Heart right ventricle (tissue), 16 donors: ENCODE measurements around the gene COG5. TPM values are rescaled to one million over a fixed set of nuclear protein-coding genes. Genes with fewer than 3 reads are reported as not detected.

Source experiments
- ATAC-seq, 8 donors: fragments of 200-7000 bp; cut with Tn5 transposase; one replicate each; pipeline ENCODE4 v1.9.1; 2020; ENCODE audit warnings: mild to moderate bottlenecking in 8 of 8, moderate library complexity in 8 of 8, moderate number of reproducible peaks in 1 of 8
- DNase-seq, 2 donors: peaks; one replicate each; pipeline ENCODE4 v3.0.0-alpha.2; 2020
- H3K27ac ChIP-seq, 10 donors: fragments of 200-600 bp; sonication (generic) in 2 of 10; one replicate each; pipeline versions ENCODE4 v1.5.0 to v1.8.0; 2020 to 2022; ENCODE audit warnings: mild to moderate bottlenecking in 3 of 10
- H3K27me3 ChIP-seq, 7 donors: fragments of 200-600 bp; one replicate each; pipeline ENCODE4 v1.8.0; 2021 to 2022; ENCODE audit warnings: mild to moderate bottlenecking in 2 of 7
- H3K36me3 ChIP-seq, 9 donors: fragments of 200-600 bp; sonication (generic) in 1 of 9; one replicate each; pipeline versions ENCODE4 v1.5.0 to v1.8.0; 2020 to 2022; ENCODE audit warnings: mild to moderate bottlenecking in 2 of 9
- H3K4me1 ChIP-seq, 9 donors: fragments of 200-600 bp; sonication (generic) in 1 of 9; one replicate each; pipeline versions ENCODE4 v1.5.0 to v1.8.0; 2020 to 2022; ENCODE audit warnings: mild to moderate bottlenecking in 4 of 9
- H3K4me3 ChIP-seq, 10 donors: fragments of 200-600 bp; sonication (generic) in 2 of 10; one replicate each; pipeline versions ENCODE4 v1.5.0 to v1.8.0; 2020 to 2022; ENCODE audit warnings: mild to moderate bottlenecking in 7 of 10, moderate library complexity in 2 of 10
- H3K9me3 ChIP-seq, 11 donors: fragments of 200-600 bp in 10 of 11; sonication (generic) in 2 of 11; one replicate each; pipeline versions ENCODE4 v1.5.0 to v1.8.0; 2013 to 2022; ENCODE audit warnings: mild to moderate bottlenecking in 2 of 11, control low read depth in 1 of 11, moderate library complexity in 1 of 11
- CTCF ChIP-seq, 9 donors: fragments of 200-600 bp; sonication (generic) in 2 of 9; IDR thresholded peaks; one replicate each; pipeline versions ENCODE4 v1.5.0 to v1.8.0; 2021 to 2022; ENCODE audit warnings: antibody characterized with exemption in 9 of 9, mild to moderate bottlenecking in 5 of 9, moderate library complexity in 1 of 9
- WGBS, 2 donors: extraction: QIAGEN DNeasy Blood & Tissue Kit; methylation state at CpG; one replicate each; pipeline ENCODE4 v1.1.7; 2013; ENCODE audit warnings: inconsistent platforms in 1 of 2; 5-methylcytosine and 5-hydroxymethylcytosine counted together
- intact Hi-C, 10 donors: fragments of 100-400 bp; cut with DNase I; formaldehyde crosslinking; loops; one replicate each; pipeline versions ENCODE4 v1.11.1 to v1.14.2; 2022
- polyA plus RNA-seq, 2 donors: library from polyadenylated mRNA; stranded (reverse); fragments of 200-250 nt; gene quantifications; one replicate each; pipeline ENCODE4 v1.2.3, GENCODE V29; 2013
- total RNA-seq, 10 donors: library from RNA; stranded (reverse); fragmentation: NEBNext Ultra II Directional in 3 of 10; extraction: Animal tissue kit (Norgen Biotek cat#: 25700) in 3 of 10; gene quantifications; one replicate each; pipeline versions ENCODE4 v1.2.1 to v1.2.4, GENCODE V29; 2021 to 2023
- donor health status: Arrhythmogenic right ventricular cardiomyopathy.
- donor health status: ischemic (EF 13 %, LVEDD 7.1; RV severe dilation, severe dysfunction).
- donor health status: healthy with polysubstance abuse.
- donor health status: DM: no; HTN: yes; CAD: no.
- donor health status: DM: no; HTN: no; CAD: no.
- donor health status: ischemic (EF 25% LVEDD 6.9; RV normal size, moderate dysfunction).
- donor health status: ischemic (EF 25% LVEDD 5.7; RV mildly dilated, moderate dysfunction).
- donor health status: healthy.
- donor health status: DM: yes; HTN: yes; CAD: no.
- donor health status: Ischemic cardiomyopathy.
- donor health status: ischemic (EF 35%, LVEDD 5.7; RV mildly dilated, moderate dysfunction).
- donor health status: nonischemic (EF 11% LVEDD 7.7; RV severe dilation, severe dysfunction).
- donor health status: DM: yes; HTN: yes; CAD: no.
- donor health status: PGD.
- donor health status: ischemic (EF 29% LVEDD 5.4; RV normal size, mild dysfunction).
- donor health status: nonischemic (EF 23%, LVEDD 6.1; RV moderate dilation, normal function).

The COG5 gene
- total and polyA plus RNA-seq, 12 donors = 8.4 to 65.8 (median 52.2) TPM

DNA sequence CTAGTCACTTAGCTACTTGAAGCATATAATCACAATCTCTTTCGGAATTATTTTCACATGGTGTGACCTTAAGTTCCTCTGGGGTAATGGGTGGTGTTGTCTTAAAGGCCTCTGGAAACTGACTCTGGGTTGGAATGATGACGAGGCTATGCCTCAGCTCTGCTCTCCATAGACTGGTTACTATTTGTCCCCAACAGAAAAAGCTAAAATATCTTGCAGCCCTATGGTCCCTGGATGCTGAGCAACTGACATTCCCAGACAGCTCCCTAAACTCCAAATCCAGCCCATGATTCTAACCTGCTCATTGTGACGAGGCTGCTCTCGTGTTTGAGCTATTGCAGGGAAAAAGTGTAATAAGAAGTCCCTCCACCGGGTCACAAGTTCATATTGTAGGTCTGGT lies 343.4 kb downstream of the COG5 start:
- Histone ChIP-seq H3K4me3 (no peak overlapping the region), H3K9me3 (peaks cover 0 to 10% (median 0%) of the 10 kb centered on the region in 11 donors), H3K27ac (peak overlapping the region; percentile 14 to 87 (median 76)), H3K27me3 (no peaks in the 10 kb centered on the region), H3K36me3 (peaks cover 0 to 21% (median 0%) of the 10 kb centered on the region in 9 donors), H3K4me1 (peaks cover 0 to 38% (median 12%) of the 10 kb centered on the region in 9 donors)
- peak in 1 of 2 donors; percentile 44 for DNase-seq
- peak; percentile 67 to 91 (median 88) for ATAC-seq
- WGBS, 2 donors = 52 to 62% methylated on average over 5 of the region's 5 CpGs
- no peak for TF ChIP-seq CTCF (IDR thresholded peaks at IDR 0.05)
- intact Hi-C loops = loop anchor here in 4 of 10 donors (5.0 to 10.0 kb wide), 3 partner anchors 62 to 67 kb away; no protein-coding TSS in a partner anchor

- peaks cover 0 to 17% (median 2%) of the 10 kb centered on the region in 11 donors for H3K9me3 ChIP-seq
- no peak overlapping the region for H3K4me3 ChIP-seq
- DNase-seq = no peak
- intact Hi-C loops = loop anchor here in 6 of 10 donors (5.0 to 10.0 kb wide), 4 partner anchors 63 to 245 kb away; no protein-coding TSS in a partner anchor
- no peak for ATAC-seq
- H3K27ac ChIP-seq = peak overlapping the region; percentile 14 to 87 (median 76)
- peaks cover 0 to 14% (median 0%) of the 10 kb centered on the region in 9 donors for H3K36me3 ChIP-seq
- H3K27me3 ChIP-seq = no peaks in the 10 kb centered on the region
- H3K4me1 ChIP-seq = peaks cover 0 to 35% (median 12%) of the 10 kb centered on the region in 9 donors
- 89 to 90% methylated on average over 2 of the region's 2 CpGs for WGBS, 2 donors
- TF ChIP-seq CTCF (IDR thresholded peaks at IDR 0.05) = no peak
Measured at GRCh38 chr7:107219563-107220244, 344.0 kb downstream of the COG5 start.

- H3K36me3 ChIP-seq = peaks cover 0 to 21% (median 10%) of the 10 kb centered on the region in 9 donors
- H3K27ac ChIP-seq = peak overlapping the region in 3 of 10 donors; percentile 6 to 45 (median 45)
- ATAC-seq (no peak), DNase-seq (no peak)
- peaks cover 0 to 17% (median 3%) of the 10 kb centered on the region in 9 donors for H3K4me1 ChIP-seq
- intact Hi-C loops = loop anchor here in 2 of 10 donors (10.0 kb wide), 2 partner anchors 71 to 251 kb away; no protein-coding TSS in a partner anchor
- TF ChIP-seq CTCF (IDR thresholded peaks at IDR 0.05) = no peak
- peaks cover 0 to 31% (median 4%) of the 10 kb centered on the region in 11 donors for H3K9me3 ChIP-seq
- H3K4me3 ChIP-seq = no peak overlapping the region
- no peaks in the 10 kb centered on the region for H3K27me3 ChIP-seq
Measured at GRCh38 chr7:107213945-107214344, 349.8 kb downstream of the COG5 start.

DNA sequence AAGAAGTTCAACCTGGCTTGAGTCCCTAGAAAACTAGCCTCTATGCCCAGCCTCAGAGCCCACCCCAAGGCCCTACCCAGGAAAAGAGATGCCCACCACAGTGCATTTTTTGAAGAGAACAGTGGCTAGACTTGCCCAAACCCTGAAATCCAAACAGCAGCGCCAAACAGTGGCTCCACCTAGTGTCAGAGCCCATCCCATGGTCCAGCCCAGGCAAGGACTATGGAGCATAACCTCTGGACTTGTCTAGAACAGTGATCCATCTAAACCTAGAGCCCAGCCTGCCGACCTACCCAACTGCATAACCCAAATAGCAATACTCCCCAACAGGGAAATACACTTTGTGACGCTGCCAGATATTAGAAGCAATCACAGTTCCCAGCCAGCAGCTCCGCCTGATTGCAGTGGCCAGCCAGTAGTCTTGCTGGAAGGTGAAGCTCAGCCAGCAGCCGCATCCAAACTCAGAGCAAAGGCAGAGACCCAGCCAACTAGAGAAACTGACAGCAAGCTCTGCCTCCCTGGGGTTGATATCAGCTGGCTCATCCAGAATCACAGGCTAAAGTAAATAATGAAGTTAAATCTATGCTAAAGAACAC lies 350.4 kb downstream of the COG5 start:
- ATAC-seq = peak; percentile 61 to 86 (median 74)
- 62% methylated on average over 5 of the region's 5 CpGs for WGBS, 2 donors
- intact Hi-C loops = loop anchor here in 2 of 10 donors (10.0 kb wide), 2 partner anchors 72 to 252 kb away; no protein-coding TSS in a partner anchor

More for the DNA sequence above, 350.4 kb downstream of the COG5 start:
- H3K9me3 ChIP-seq = peaks cover 0 to 31% (median 4%) of the 10 kb centered on the region in 11 donors
- H3K4me1 ChIP-seq = peaks cover 0 to 20% (median 6%) of the 10 kb centered on the region in 9 donors
- peaks cover 0 to 23% (median 10%) of the 10 kb centered on the region in 9 donors for H3K36me3 ChIP-seq
- peak overlapping the region in 6 of 10 donors; percentile 6 to 45 (median 40) for H3K27ac ChIP-seq
- peak in 1 of 9 donors; percentile 14 for TF ChIP-seq CTCF (IDR thresholded peaks at IDR 0.05)
- H3K4me3 ChIP-seq = no peak overlapping the region
- no peaks in the 10 kb centered on the region for H3K27me3 ChIP-seq
- peak; percentile 33 to 55 for DNase-seq
